Hepatocyte (in vitro differentiated cells): ENCODE measurements around the gene SPATA31A1. TPM values are rescaled to one million over a fixed set of nuclear protein-coding genes. Genes with fewer than 3 reads are reported as not detected.
"Not testable (repeated sequence)": the region's sequence is repeated elsewhere in the genome, so short reads cannot be mapped to it uniquely, and the experiment has no call there.

Source experiments
- DNase-seq: peaks from one replicate; pipeline ENCODE4 v3.0.0-alpha.2; 2016; ENCODE audit warnings: low spot score
- H2AFZ ChIP-seq: fragments of 200-600 bp; sonication (generic); 2 replicates; pipeline ENCODE4 v1.6.0; 2016; ENCODE audit warnings: antibody characterized with exemption, mild to moderate bottlenecking
- H3K27ac ChIP-seq: fragments of 200-600 bp; sonication (generic); 2 replicates; pipeline ENCODE4 v1.5.1; 2016; ENCODE audit warnings: mild to moderate bottlenecking
- H3K27me3 ChIP-seq: fragments of 200-600 bp; sonication (generic); 2 replicates; pipeline ENCODE4 v1.6.1; 2016
- H3K36me3 ChIP-seq: fragments of 200-600 bp; sonication (generic); replicated peaks from 2 replicates; pipeline ENCODE4 v1.5.1; 2016; ENCODE audit warnings: low read depth; ENCODE audit not compliant: insufficient read depth
- H3K4me1 ChIP-seq: fragments of 200-600 bp; sonication (generic); 2 replicates; pipeline ENCODE4 v1.5.1; 2016; ENCODE audit warnings: mild to moderate bottlenecking, moderate library complexity; ENCODE audit not compliant: insufficient read depth
- H3K4me2 ChIP-seq: fragments of 200-600 bp; sonication (generic); 2 replicates; pipeline ENCODE4 v1.6.0; 2016
- H3K4me3 ChIP-seq: fragments of 200-600 bp; sonication (generic); 2 replicates; pipeline ENCODE4 v1.5.1; 2016; ENCODE audit warnings: mild to moderate bottlenecking
- H3K79me2 ChIP-seq: fragments of 200-600 bp; sonication (generic); 2 replicates; pipeline ENCODE4 v1.6.0; 2017; ENCODE audit warnings: mild to moderate bottlenecking
- H3K9me2 ChIP-seq: fragments of 200-600 bp; sonication (generic); replicated peaks from 2 replicates; pipeline ENCODE4 v1.6.0; 2017; ENCODE audit warnings: mild to moderate bottlenecking; ENCODE audit not compliant: insufficient read depth
- H3K9me3 ChIP-seq: fragments of 200-600 bp; sonication (generic); 2 replicates; pipeline ENCODE4 v1.5.1; 2016; ENCODE audit warnings: low read depth, mild to moderate bottlenecking
- H4K20me1 ChIP-seq: fragments of 200-600 bp; sonication (generic); 2 replicates; pipeline ENCODE4 v1.6.0; 2016; ENCODE audit warnings: mild to moderate bottlenecking; ENCODE audit not compliant: insufficient read depth, poor library complexity, severe bottlenecking
- WGBS: methylation state at CpG from one replicate; pipeline ENCODE4 v1.1.6; 2016; ENCODE audit warnings: low lambda C conversion rate; ENCODE audit errors: missing lambda C conversion rate; 5-methylcytosine and 5-hydroxymethylcytosine counted together
- polyA plus RNA-seq: library from polyadenylated mRNA; unstranded; fragments of >200 nt; fragmentation: Nextera tagmentation; extraction: Ambion mirVana; gene quantifications from 2 replicates; pipeline ENCODE4 v1.2.1, GENCODE V29; 2016
- total RNA-seq: library from RNA; depleted of rRNA; stranded (reverse); fragments of >200 nt; gene quantifications from 2 replicates; pipeline ENCODE4 v1.2.3, GENCODE V29; 2014

The SPATA31A1 gene
- not detected in 2 replicates for total RNA-seq
- polyA plus RNA-seq = not detected in 2 replicates

DNA sequence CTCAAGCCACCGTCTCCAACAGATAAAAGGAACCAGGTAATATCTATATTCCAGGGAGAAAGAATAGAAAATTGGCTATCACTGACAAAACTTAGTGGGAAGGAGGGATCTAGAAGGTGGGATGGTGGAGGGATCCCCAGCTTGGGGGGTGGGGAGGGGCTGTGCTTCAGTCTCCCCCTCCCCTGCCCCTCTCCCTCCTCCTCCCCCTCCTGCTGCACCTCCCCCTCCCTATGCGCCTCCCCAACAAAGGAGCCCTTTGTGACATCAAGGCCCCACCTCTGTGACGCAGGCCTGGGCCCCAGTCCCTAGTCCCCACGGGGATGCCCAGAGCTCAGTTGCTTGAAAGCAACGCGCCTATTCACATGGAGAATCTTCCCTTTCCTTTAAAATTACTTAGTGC is at the start of gene SPATA31A1:
TSS of gene SPATA31A1 (plus strand) at position 301 of the 400 bp plus-strand sequence. CDS start at position 363, 62 bp downstream.
- H2AFZ ChIP-seq, DNase-seq, H3K27me3 ChIP-seq, H4K20me1 ChIP-seq, H3K9me2 ChIP-seq, H3K4me1 ChIP-seq, H3K4me2 ChIP-seq, H3K9me3 ChIP-seq, H3K36me3 ChIP-seq, H3K79me2 ChIP-seq, H3K4me3 ChIP-seq, H3K27ac ChIP-seq: not testable (repeated sequence)
- WGBS = 53% methylated on average over 1 of the region's 6 CpGs

DNA sequence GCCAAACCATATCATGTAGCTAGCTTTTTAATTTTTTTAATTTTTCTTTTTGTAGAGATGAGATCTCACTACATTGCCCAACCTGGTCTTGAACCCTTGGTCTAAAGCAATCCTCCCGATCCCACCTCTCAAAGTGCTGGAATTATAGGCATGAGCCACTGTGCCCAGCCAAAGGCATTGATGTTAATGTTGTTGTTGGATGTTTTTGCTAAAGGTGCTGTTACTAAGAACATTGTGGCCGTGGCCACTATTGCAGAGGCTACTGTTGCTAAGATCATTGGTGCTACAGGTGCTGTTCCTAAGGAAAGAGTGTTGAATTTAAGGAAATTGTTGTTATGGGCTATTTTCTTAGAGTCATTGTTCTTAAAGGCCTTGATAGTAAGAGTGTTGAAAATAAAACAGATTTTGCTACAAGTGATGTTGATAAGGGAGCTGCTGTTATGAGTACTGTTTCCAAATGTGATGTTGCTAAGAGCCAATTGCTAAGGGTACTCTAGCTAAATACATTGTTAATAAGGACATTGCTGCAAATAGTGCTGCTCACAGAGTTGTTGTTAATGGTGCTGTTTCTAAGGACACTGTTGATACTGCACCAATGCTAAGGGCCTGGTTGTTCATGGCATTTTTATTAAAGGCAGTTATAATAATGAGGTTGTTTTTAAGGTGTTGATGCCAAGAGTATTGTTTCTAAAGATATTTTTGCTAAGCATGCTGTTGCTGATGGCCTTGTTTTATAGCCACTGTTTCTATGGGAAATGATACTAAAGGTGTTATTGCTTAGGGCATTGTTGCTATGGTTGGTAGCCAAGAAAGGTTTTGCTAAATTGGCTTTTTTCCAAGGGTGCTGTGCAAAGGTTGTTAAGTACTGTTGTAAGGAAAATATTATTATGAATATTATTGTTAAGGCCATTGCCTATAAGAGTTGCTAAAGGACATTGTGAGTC is 52.1 kb downstream of the SPATA31A1 start:
- 75% methylated on average over 1 of the region's 2 CpGs for WGBS
- H3K9me3 ChIP-seq, H2AFZ ChIP-seq, H3K4me2 ChIP-seq, H4K20me1 ChIP-seq, H3K36me3 ChIP-seq, H3K27me3 ChIP-seq, H3K4me3 ChIP-seq, H3K79me2 ChIP-seq, DNase-seq, H3K4me1 ChIP-seq, H3K9me2 ChIP-seq, H3K27ac ChIP-seq: not testable (repeated sequence)

DNA sequence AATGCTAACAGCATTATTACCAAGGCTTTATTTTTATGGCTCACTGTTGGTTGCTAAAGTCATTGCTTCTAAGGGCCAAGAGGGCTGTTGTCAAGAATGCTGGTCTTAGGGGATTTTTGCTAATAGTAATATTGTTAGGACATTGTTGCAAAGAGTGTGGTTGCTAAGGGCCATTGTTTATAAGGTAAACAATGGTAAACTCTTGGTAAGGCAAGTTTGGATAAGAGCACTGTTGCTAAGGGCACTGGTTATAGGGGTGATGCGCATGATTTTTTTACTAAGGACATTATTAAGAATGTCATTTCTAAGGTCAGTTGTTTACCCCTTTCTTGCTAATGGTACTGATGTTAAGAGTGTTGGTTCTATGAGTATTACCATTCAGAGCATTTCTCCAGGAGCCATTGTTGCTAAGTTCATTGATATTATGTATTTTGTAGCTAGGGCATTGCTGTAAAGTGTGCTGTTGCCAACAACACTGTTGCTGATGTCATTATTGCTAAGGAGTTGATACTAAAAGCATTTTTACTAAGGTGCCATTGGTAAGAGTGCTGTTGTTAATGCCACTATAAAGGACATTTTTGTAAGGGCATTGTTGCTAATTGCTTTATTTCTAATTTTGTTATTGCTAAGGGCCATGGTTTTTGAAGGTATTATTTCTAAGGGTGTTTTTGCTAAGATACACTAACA is 55.9 kb downstream of the SPATA31A1 start:
- H3K4me3 ChIP-seq, H3K79me2 ChIP-seq, H3K4me1 ChIP-seq, H3K4me2 ChIP-seq, H4K20me1 ChIP-seq, H3K27me3 ChIP-seq, H2AFZ ChIP-seq, H3K27ac ChIP-seq, DNase-seq, H3K9me3 ChIP-seq, H3K36me3 ChIP-seq, H3K9me2 ChIP-seq: not testable (repeated sequence)
- no CpG with 5 or more reads among the region's 1 CpG for WGBS

Other genes with a start within 250 kb of the SPATA31A1 start
- 0.44 and 1.00 TPM in 2 replicates for gene CNTNAP3, start 67.5 kb upstream of the SPATA31A1 start, total RNA-seq
- 0.80 and 0.99 TPM in 2 replicates for gene CNTNAP3, start 67.5 kb upstream of the SPATA31A1 start, polyA plus RNA-seq